Mesenchymal stem cell (in vitro differentiated cells and primary cell): ENCODE measurements around the gene DNM1L.

Source experiments
- DNase-seq: peaks from one replicate; pipeline ENCODE4 v3.0.0-alpha.2; 2013
- H2AFZ ChIP-seq: one replicate; pipeline ENCODE4 v1.6.1; 2013; ENCODE audit warnings: low read depth, mild to moderate bottlenecking, control low read depth, inconsistent platforms, low read length, moderate library complexity
- H2AK5ac ChIP-seq: 2 replicates; pipeline ENCODE4 v1.6.1; 2013; ENCODE audit warnings: low read length, moderate library complexity, mild to moderate bottlenecking, inconsistent platforms; ENCODE audit not compliant: severe bottlenecking
- H2BK120ac ChIP-seq: one replicate; pipeline ENCODE4 v1.6.1; 2013; ENCODE audit warnings: low read depth, mild to moderate bottlenecking, inconsistent platforms, low read length, moderate library complexity
- H2BK12ac ChIP-seq, 2 experiments: one replicate each; pipeline ENCODE4 v1.6.1; 2013; ENCODE audit warnings: inconsistent platforms in 2 of 2, low read length in 2 of 2, mild to moderate bottlenecking in 2 of 2, moderate library complexity in 2 of 2, control low read depth in 1 of 2
- H2BK15ac ChIP-seq: one replicate; pipeline ENCODE4 v1.6.1; 2013; ENCODE audit warnings: mild to moderate bottlenecking, low read depth, inconsistent platforms; ENCODE audit not compliant: poor library complexity, severe bottlenecking
- H2BK5ac ChIP-seq: 2 replicates; pipeline ENCODE4 v1.6.1; 2013; ENCODE audit warnings: low read depth, mild to moderate bottlenecking, low read length, control low read depth, inconsistent platforms; ENCODE audit not compliant: poor library complexity, severe bottlenecking
- H3K14ac ChIP-seq, 2 experiments: one replicate each; pipeline ENCODE4 v1.6.1; 2013; ENCODE audit warnings: inconsistent platforms in 2 of 2, low read length in 2 of 2, control low read depth in 1 of 2, mild to moderate bottlenecking in 1 of 2, moderate library complexity in 1 of 2
- H3K18ac ChIP-seq, 2 experiments: one replicate each; pipeline ENCODE4 v1.6.1; 2013; ENCODE audit warnings: inconsistent platforms in 2 of 2, low read length in 2 of 2, control low read depth in 1 of 2, low read depth in 1 of 2, mild to moderate bottlenecking in 1 of 2
- H3K23ac ChIP-seq, 2 experiments: one replicate each; pipeline ENCODE4 v1.6.1; 2013; ENCODE audit warnings: inconsistent platforms in 2 of 2, low read length in 2 of 2, mild to moderate bottlenecking in 2 of 2, moderate library complexity in 2 of 2, control low read depth in 1 of 2
- H3K27ac ChIP-seq: 2 replicates; pipeline ENCODE4 v1.5.1; 2013; ENCODE audit warnings: mild to moderate bottlenecking, moderate library complexity, low read length, control low read depth, inconsistent platforms; ENCODE audit not compliant: poor library complexity, severe bottlenecking
- H3K27me3 ChIP-seq, 2 experiments: 2 replicates each; pipeline versions ENCODE4 v1.6.1 to v1.7.0; 2013; ENCODE audit warnings: low read length in 2 of 2, mild to moderate bottlenecking in 2 of 2, moderate library complexity in 2 of 2, control low read depth in 1 of 2, inconsistent platforms in 1 of 2; ENCODE audit not compliant: control insufficient read depth in 1 of 2, insufficient read depth in 1 of 2
- H3K36me3 ChIP-seq, 2 experiments: 2 replicates each; pipeline versions ENCODE4 v1.6.1 to v1.7.0; 2013; ENCODE audit warnings: low read length in 2 of 2, control low read depth in 1 of 2, inconsistent platforms in 1 of 2, low read depth in 1 of 2, mild to moderate bottlenecking in 1 of 2; ENCODE audit not compliant: insufficient read depth in 2 of 2, control insufficient read depth in 1 of 2
- H3K4ac ChIP-seq, 2 experiments: one replicate each; pipeline ENCODE4 v1.6.1; 2013; ENCODE audit warnings: inconsistent platforms in 2 of 2, low read length in 2 of 2, mild to moderate bottlenecking in 2 of 2, moderate library complexity in 2 of 2, control low read depth in 1 of 2, low read depth in 1 of 2
- H3K4me1 ChIP-seq: 2 replicates; pipeline ENCODE4 v1.6.1; 2013; ENCODE audit warnings: low read depth, low read length, control low read depth; ENCODE audit not compliant: control insufficient read depth, insufficient read depth
- H3K4me2 ChIP-seq: 2 replicates; pipeline ENCODE4 v1.6.1; 2013; ENCODE audit warnings: low read length, mild to moderate bottlenecking, inconsistent platforms; ENCODE audit not compliant: poor library complexity, severe bottlenecking
- H3K4me3 ChIP-seq, 2 experiments: 2 replicates each; pipeline versions ENCODE4 v1.5.1 to v1.7.0; 2013; ENCODE audit warnings: low read length in 2 of 2, mild to moderate bottlenecking in 2 of 2, control low read depth in 1 of 2, low read depth in 1 of 2; ENCODE audit not compliant: insufficient read depth in 1 of 2
- H3K79me1 ChIP-seq: replicated peaks from 2 replicates; pipeline ENCODE4 v1.6.1; 2013; ENCODE audit warnings: mild to moderate bottlenecking, control low read depth, low read length, inconsistent platforms; ENCODE audit not compliant: poor library complexity, severe bottlenecking
- H3K9ac ChIP-seq: 2 replicates; pipeline ENCODE4 v1.7.0; 2013; ENCODE audit warnings: mild to moderate bottlenecking, low read length, moderate library complexity
- H3K9me3 ChIP-seq: 2 replicates; pipeline ENCODE4 v1.7.0; 2013; ENCODE audit warnings: mild to moderate bottlenecking, low read length; ENCODE audit not compliant: control insufficient read depth
- H4K8ac ChIP-seq: one replicate; pipeline ENCODE4 v1.6.1; 2013; ENCODE audit warnings: inconsistent platforms, mild to moderate bottlenecking, low read length, moderate library complexity
- H4K91ac ChIP-seq: one replicate; pipeline ENCODE4 v1.6.1; 2013; ENCODE audit warnings: mild to moderate bottlenecking, low read length, inconsistent platforms
- WGBS: methylation state at CpG from one replicate; pipeline ENCODE4 v1.1.7; 2013; ENCODE audit warnings: mixed read lengths; 5-methylcytosine and 5-hydroxymethylcytosine counted together

Gene DNM1L

GRCh38 chr12:32765906-32766305 is 86.8 kb downstream of the DNM1L start:
- Histone ChIP-seq H3K4ac (no peak overlapping the region), H3K4me1 (no peaks in the 10 kb centered on the region), H3K4me3 (no peak overlapping the region), H3K14ac (no peak overlapping the region), H2BK5ac (no peak overlapping the region), H3K79me1 (no peaks in the 10 kb centered on the region), H3K23ac (no peak overlapping the region), H2AK5ac (no peak overlapping the region), H2BK12ac (no peak overlapping the region), H2BK120ac (no peak overlapping the region), H2AFZ (no peak overlapping the region), H3K18ac (no peak overlapping the region), H3K9ac (no peak overlapping the region), H4K91ac (no peak overlapping the region), H4K8ac (no peak overlapping the region), H3K27me3 (peaks cover 9 to 13% of the 10 kb centered on the region in 2 experiments), H3K36me3 (no peaks in the 10 kb centered on the region), H3K9me3 (no peaks in the 10 kb centered on the region), H3K4me2 (no peak overlapping the region), H3K27ac (no peak overlapping the region), H2BK15ac (no peak overlapping the region)
- 93% methylated on average over 3 of the region's 4 CpGs for WGBS
- no peak for DNase-seq

GRCh38 chr12:32768518-32768917 is 89.4 kb downstream of the DNM1L start:
- H3K4me3 ChIP-seq: no peak overlapping the region
- no peaks in the 10 kb centered on the region for H3K36me3 ChIP-seq
- no peak overlapping the region for H3K4ac ChIP-seq
- H2AFZ ChIP-seq: no peak overlapping the region
- H3K18ac ChIP-seq: no peak overlapping the region
- whole genome bisulfite sequencing: 88% methylated on average over 3 of the region's 4 CpGs
- H3K4me1 ChIP-seq: no peaks in the 10 kb centered on the region
- H2BK12ac ChIP-seq: no peak overlapping the region
- H3K27me3 ChIP-seq: peaks cover 3 to 12% of the 10 kb centered on the region in 2 experiments
- H3K23ac ChIP-seq: no peak overlapping the region
- no peak for DNase-seq
- H3K79me1 ChIP-seq: no peaks in the 10 kb centered on the region
- no peak overlapping the region for H2BK5ac ChIP-seq
- no peak overlapping the region for H2BK15ac ChIP-seq
- no peak overlapping the region for H2BK120ac ChIP-seq
- H4K8ac ChIP-seq: no peak overlapping the region
- H2AK5ac ChIP-seq: no peak overlapping the region
- no peak overlapping the region for H3K14ac ChIP-seq
- H4K91ac ChIP-seq: no peak overlapping the region
- H3K27ac ChIP-seq: no peak overlapping the region
- no peak overlapping the region for H3K9ac ChIP-seq
- no peaks in the 10 kb centered on the region for H3K9me3 ChIP-seq
- no peak overlapping the region for H3K4me2 ChIP-seq

GRCh38 chr12:32770141-32770540 is 91.0 kb downstream of the DNM1L start:
- no peaks in the 10 kb centered on the region for H3K79me1 ChIP-seq
- WGBS: no CpG with 5 or more reads among the region's 1 CpG

GRCh38 chr12:32773691-32774090 is 94.6 kb downstream of the DNM1L start:
- Histone ChIP-seq H3K36me3 (no peaks in the 10 kb centered on the region), H3K18ac (no peak overlapping the region), H2BK12ac (no peak overlapping the region), H3K79me1 (no peaks in the 10 kb centered on the region), H3K4me3 (no peak overlapping the region), H3K9me3 (no peaks in the 10 kb centered on the region), H3K27me3 (peaks cover 0 to 27% of the 10 kb centered on the region in 2 experiments), H2AFZ (no peak overlapping the region), H2AK5ac (no peak overlapping the region), H3K23ac (no peak overlapping the region), H3K4ac (no peak overlapping the region), H3K4me1 (no peaks in the 10 kb centered on the region), H4K8ac (no peak overlapping the region), H3K27ac (no peak overlapping the region), H2BK5ac (no peak overlapping the region), H2BK120ac (no peak overlapping the region), H4K91ac (no peak overlapping the region), H3K4me2 (no peak overlapping the region), H2BK15ac (no peak overlapping the region), H3K14ac (no peak overlapping the region), H3K9ac (no peak overlapping the region)
- 66% methylated on average over 2 of the region's 6 CpGs for WGBS
- no peak for DNase-seq

More at GRCh38 chr12:32770141-32770540, 91.0 kb downstream of the DNM1L start:
- no peak overlapping the region for H2BK15ac ChIP-seq
- no peak overlapping the region for H3K4ac ChIP-seq
- H3K23ac ChIP-seq: no peak overlapping the region
- H2BK12ac ChIP-seq: no peak overlapping the region
- no peak overlapping the region for H3K18ac ChIP-seq
- H3K4me1 ChIP-seq: no peaks in the 10 kb centered on the region
- H3K9ac ChIP-seq: no peak overlapping the region
- H2AK5ac ChIP-seq: no peak overlapping the region
- H3K27ac ChIP-seq: no peak overlapping the region
- H3K9me3 ChIP-seq: no peaks in the 10 kb centered on the region
- H4K91ac ChIP-seq: no peak overlapping the region
- no peak overlapping the region for H2AFZ ChIP-seq
- no peak overlapping the region for H4K8ac ChIP-seq
- H3K27me3 ChIP-seq: peaks cover 3 to 17% of the 10 kb centered on the region in 2 experiments
- no peak overlapping the region for H2BK5ac ChIP-seq
- H3K14ac ChIP-seq: no peak overlapping the region
- H2BK120ac ChIP-seq: no peak overlapping the region
- H3K36me3 ChIP-seq: no peaks in the 10 kb centered on the region
- no peak for DNase-seq
- no peak overlapping the region for H3K4me3 ChIP-seq
- H3K4me2 ChIP-seq: no peak overlapping the region
